ENCODE results near the gene RAP2A. TPM values are rescaled to one million over a fixed set of nuclear protein-coding genes. Genes with fewer than 3 reads are reported as not detected.

Gene RAP2A
- total RNA-seq, 2 donors from 2014 or later: 8.1 to 19.0 TPM

GRCh38 chr13:97435323-97435722 is 1.4 kb downstream of the RAP2A start:
- no peaks in the 10 kb centered on the region for H3K9me3 Mint-ChIP-seq
- DNase-seq (ENCODE audit: low spot score in 2 of 2) (no peak), ATAC-seq (no peak)
- H3K36me3 Mint-ChIP-seq: peaks cover 0 to 12% of the 10 kb centered on the region in 2 donors
- H3K27ac Mint-ChIP-seq: peak overlapping the region; percentile 61 to 92

GRCh38 chr13:97435794-97436193 is 1.8 kb downstream of the RAP2A start:
- no peak for DNase-seq (ENCODE audit: low spot score in 2 of 2)
- Mint-ChIP-seq H3K36me3 (peaks cover 0 to 12% of the 10 kb centered on the region in 2 donors), H3K9me3 (no peaks in the 10 kb centered on the region), H3K27ac (peak overlapping the region in 1 of 2 donors; percentile 18)
- ATAC-seq: no peak

- Mint-ChIP-seq H3K9me3 (no peaks in the 10 kb centered on the region), H3K27ac (no peak overlapping the region), H3K36me3 (peaks cover 0 to 12% of the 10 kb centered on the region in 2 donors)
- DNase-seq (ENCODE audit: low spot score in 2 of 2) (no peak), ATAC-seq (no peak)
These were observed 2.9 kb downstream of the RAP2A start for GRCh38 chr13:97436845-97437244.

- DNase-seq (ENCODE audit: low spot score in 2 of 2) (no peak), ATAC-seq (no peak)
- peaks cover 0 to 6% of the 10 kb centered on the region in 2 donors for H3K36me3 Mint-ChIP-seq
- no peaks in the 10 kb centered on the region for H3K9me3 Mint-ChIP-seq
- H3K27ac Mint-ChIP-seq: no peak overlapping the region
These were observed 3.8 kb downstream of the RAP2A start for GRCh38 chr13:97437729-97438128.

- Mint-ChIP-seq H3K27ac (no peak overlapping the region), H3K36me3 (peaks cover 0 to 4% of the 10 kb centered on the region in 2 donors), H3K9me3 (no peaks in the 10 kb centered on the region)
- DNase-seq (ENCODE audit: low spot score in 2 of 2) (no peak), ATAC-seq (no peak)
These were observed 5.1 kb downstream of the RAP2A start for GRCh38 chr13:97438856-97439595.

GRCh38 chr13:97440598-97441170 is 6.7 kb downstream of the RAP2A start:
- DNase-seq (ENCODE audit: low spot score in 2 of 2) (no peak), ATAC-seq (no peak)
- no peaks in the 10 kb centered on the region for H3K36me3 Mint-ChIP-seq
- H3K9me3 Mint-ChIP-seq: no peaks in the 10 kb centered on the region
- no peak overlapping the region for H3K27ac Mint-ChIP-seq

GRCh38 chr13:97441368-97441767 is 7.4 kb downstream of the RAP2A start:
- no peak for ATAC-seq
- DNase-seq (ENCODE audit: low spot score in 2 of 2): no peak
- Mint-ChIP-seq H3K27ac (no peak overlapping the region), H3K36me3 (no peaks in the 10 kb centered on the region), H3K9me3 (no peaks in the 10 kb centered on the region)

- no peak for ATAC-seq
- H3K36me3 Mint-ChIP-seq: no peaks in the 10 kb centered on the region
- DNase-seq (ENCODE audit: low spot score in 2 of 2): no peak
- H3K9me3 Mint-ChIP-seq: no peaks in the 10 kb centered on the region
- H3K27ac Mint-ChIP-seq: no peak overlapping the region
These were observed 11.7 kb downstream of the RAP2A start for GRCh38 chr13:97445522-97446187.

GRCh38 chr13:97446448-97446847 is 12.5 kb downstream of the RAP2A start:
- Mint-ChIP-seq H3K36me3 (no peaks in the 10 kb centered on the region), H3K27ac (no peak overlapping the region), H3K9me3 (no peaks in the 10 kb centered on the region)
- no peak for ATAC-seq
- DNase-seq (ENCODE audit: low spot score in 2 of 2): no peak

GRCh38 chr13:97448503-97449251 is 14.7 kb downstream of the RAP2A start:
- ATAC-seq (no peak), DNase-seq (ENCODE audit: low spot score in 2 of 2) (no peak)
- peaks cover 5 to 6% of the 10 kb centered on the region in 2 donors for H3K36me3 Mint-ChIP-seq
- H3K27ac Mint-ChIP-seq: peak overlapping the region in 1 of 2 donors; percentile 12
- H3K9me3 Mint-ChIP-seq: peaks cover 0 to 6% of the 10 kb centered on the region in 2 donors

GRCh38 chr13:97454699-97455098 is 20.7 kb downstream of the RAP2A start:
- no peak overlapping the region for H3K27ac Mint-ChIP-seq
- ATAC-seq (no peak), DNase-seq (ENCODE audit: low spot score in 2 of 2) (no peak)
- peaks cover 19 to 21% of the 10 kb centered on the region in 2 donors for H3K36me3 Mint-ChIP-seq
- H3K9me3 Mint-ChIP-seq: peaks cover 0 to 15% of the 10 kb centered on the region in 2 donors

- ATAC-seq (no peak), DNase-seq (ENCODE audit: low spot score in 2 of 2) (no peak)
- no peak overlapping the region for H3K27ac Mint-ChIP-seq
- peaks cover 0 to 15% of the 10 kb centered on the region in 2 donors for H3K9me3 Mint-ChIP-seq
- peaks cover 19 to 21% of the 10 kb centered on the region in 2 donors for H3K36me3 Mint-ChIP-seq
These were observed 22.1 kb downstream of the RAP2A start for GRCh38 chr13:97456047-97456446.

GRCh38 chr13:97459215-97459777 is 25.3 kb downstream of the RAP2A start:
- ATAC-seq (peak; percentile 33 to 64), DNase-seq (ENCODE audit: low spot score in 2 of 2) (no peak)
- Mint-ChIP-seq H3K36me3 (peaks cover 12 to 13% of the 10 kb centered on the region in 2 donors), H3K9me3 (peaks cover 0 to 9% of the 10 kb centered on the region in 2 donors), H3K27ac (peak overlapping the region in 1 of 2 donors; percentile 35)

GRCh38 chr13:97460004-97460775 is 26.2 kb downstream of the RAP2A start:
- DNase-seq (ENCODE audit: low spot score in 2 of 2) (no peak), ATAC-seq (peak; percentile 55 to 65)
- Mint-ChIP-seq H3K27ac (peak overlapping the region in 1 of 2 donors; percentile 35), H3K9me3 (peaks cover 0 to 5% of the 10 kb centered on the region in 2 donors), H3K36me3 (peaks cover 8 to 13% of the 10 kb centered on the region in 2 donors)

GRCh38 chr13:97460853-97461252 is 26.9 kb downstream of the RAP2A start:
- DNase-seq (ENCODE audit: low spot score in 2 of 2): no peak
- no peaks in the 10 kb centered on the region for H3K9me3 Mint-ChIP-seq
- peak overlapping the region; percentile 31 to 35 for H3K27ac Mint-ChIP-seq
- H3K36me3 Mint-ChIP-seq: peaks cover 1 to 6% of the 10 kb centered on the region in 2 donors
- ATAC-seq: peak; percentile 54 to 59

GRCh38 chr13:97464561-97464960 is 30.6 kb downstream of the RAP2A start:
- no peak for ATAC-seq
- Mint-ChIP-seq H3K9me3 (no peaks in the 10 kb centered on the region), H3K27ac (no peak overlapping the region)

More at GRCh38 chr13:97464561-97464960, 30.6 kb downstream of the RAP2A start:
- DNase-seq (ENCODE audit: low spot score in 2 of 2): no peak
- no peaks in the 10 kb centered on the region for H3K36me3 Mint-ChIP-seq

All from activated naive CD4-positive, alpha-beta T cell treated with anti-CD3 and anti-CD28 coated beads, Interleukin-2, amount 50 U/mL, for 72 hours (primary cell).